Progenitor cell of endocrine pancreas (in vitro differentiated cells): ENCODE results near the gene KNDC1. TPM values are rescaled to one million over a fixed set of nuclear protein-coding genes. Genes with fewer than 3 reads are reported as not detected.

Experiments used
- DNase-seq: peaks from one replicate; pipeline ENCODE4 v3.0.0; 2021; ENCODE audit warnings: low spot score; ENCODE audit not compliant: unreplicated experiment
- H3K27ac Mint-ChIP-seq: 2 replicates; pipeline ENCODE4 v1.8.0; 2021; ENCODE audit warnings: mild to moderate bottlenecking, moderate library complexity, mixed read lengths
- H3K27me3 Mint-ChIP-seq: 2 replicates; pipeline ENCODE4 v1.8.0; 2021; ENCODE audit warnings: mixed read lengths
- H3K36me3 Mint-ChIP-seq: 2 replicates; pipeline ENCODE4 v1.8.0; 2022; ENCODE audit warnings: mixed read lengths; ENCODE audit not compliant: insufficient read depth
- H3K4me1 Mint-ChIP-seq: 2 replicates; pipeline ENCODE4 v1.8.0; 2021; ENCODE audit warnings: low read depth, mixed read lengths
- H3K4me3 Mint-ChIP-seq: 2 replicates; pipeline ENCODE4 v1.8.0; 2021; ENCODE audit warnings: low read depth, mild to moderate bottlenecking, moderate library complexity, mixed read lengths
- H3K9me3 Mint-ChIP-seq: 2 replicates; pipeline ENCODE4 v1.8.0; 2021; ENCODE audit warnings: low read depth, mixed read lengths
- total RNA-seq: library from RNA; stranded (reverse); gene quantifications from 2 replicates; pipeline ENCODE4 v1.2.1, GENCODE V29; 2021
- TF ChIP-seq, protein P1 (sequence below): fragments of 200-600 bp; sonication (generic); IDR thresholded peaks from one replicate; pipeline ENCODE4 v1.5.0; 2021; ENCODE audit warnings: antibody characterized with exemption, mild to moderate bottlenecking; ENCODE audit not compliant: unreplicated experiment

KNDC1 gene
- total RNA-seq, 1 donor from 2014 or later = 14.2 TPM

DNA sequence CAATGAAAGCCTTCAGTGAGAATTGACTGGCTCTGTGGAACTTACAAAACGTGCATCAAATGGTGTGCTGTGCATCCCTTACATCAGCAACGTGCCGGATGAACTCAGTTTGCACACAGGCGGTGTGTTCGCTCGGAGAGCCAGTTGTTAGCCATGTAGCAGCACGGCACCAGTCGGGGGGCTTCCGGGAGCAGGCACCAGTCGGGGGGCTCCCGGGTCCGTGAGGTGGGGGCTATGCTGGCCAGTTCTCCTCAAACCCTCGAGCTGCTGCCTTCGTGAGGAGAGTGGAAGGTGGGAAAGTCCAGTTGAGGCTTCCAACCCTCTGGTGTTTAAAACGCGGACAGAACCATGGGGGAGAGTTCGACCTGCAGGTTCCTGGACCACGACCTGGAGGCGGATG, 35.1 kb downstream of the KNDC1 start:
- DNase-seq = no peak
- H3K27ac Mint-ChIP-seq = no peak overlapping the region
- H3K9me3 Mint-ChIP-seq = peaks cover 18% of the 10 kb centered on the region
- no peak overlapping the region for H3K4me3 Mint-ChIP-seq
- peaks cover 2% of the 10 kb centered on the region for H3K36me3 Mint-ChIP-seq
- H3K27me3 Mint-ChIP-seq = peaks cover 20% of the 10 kb centered on the region
- TF ChIP-seq, protein P1, sequence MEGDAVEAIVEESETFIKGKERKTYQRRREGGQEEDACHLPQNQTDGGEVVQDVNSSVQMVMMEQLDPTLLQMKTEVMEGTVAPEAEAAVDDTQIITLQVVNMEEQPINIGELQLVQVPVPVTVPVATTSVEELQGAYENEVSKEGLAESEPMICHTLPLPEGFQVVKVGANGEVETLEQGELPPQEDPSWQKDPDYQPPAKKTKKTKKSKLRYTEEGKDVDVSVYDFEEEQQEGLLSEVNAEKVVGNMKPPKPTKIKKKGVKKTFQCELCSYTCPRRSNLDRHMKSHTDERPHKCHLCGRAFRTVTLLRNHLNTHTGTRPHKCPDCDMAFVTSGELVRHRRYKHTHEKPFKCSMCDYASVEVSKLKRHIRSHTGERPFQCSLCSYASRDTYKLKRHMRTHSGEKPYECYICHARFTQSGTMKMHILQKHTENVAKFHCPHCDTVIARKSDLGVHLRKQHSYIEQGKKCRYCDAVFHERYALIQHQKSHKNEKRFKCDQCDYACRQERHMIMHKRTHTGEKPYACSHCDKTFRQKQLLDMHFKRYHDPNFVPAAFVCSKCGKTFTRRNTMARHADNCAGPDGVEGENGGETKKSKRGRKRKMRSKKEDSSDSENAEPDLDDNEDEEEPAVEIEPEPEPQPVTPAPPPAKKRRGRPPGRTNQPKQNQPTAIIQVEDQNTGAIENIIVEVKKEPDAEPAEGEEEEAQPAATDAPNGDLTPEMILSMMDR = no peak
- no peaks in the 10 kb centered on the region for H3K4me1 Mint-ChIP-seq

- DNase-seq = no peak
- Mint-ChIP-seq H3K9me3 (peaks cover 18% of the 10 kb centered on the region), H3K27ac (no peak overlapping the region), H3K4me1 (no peaks in the 10 kb centered on the region), H3K27me3 (peaks cover 20% of the 10 kb centered on the region), H3K4me3 (no peak overlapping the region), H3K36me3 (peaks cover 2% of the 10 kb centered on the region)
- TF ChIP-seq, protein P1 = no peak
These were observed 35.6 kb downstream of the KNDC1 start for GRCh38 chr10:133195611-133196010.

DNA sequence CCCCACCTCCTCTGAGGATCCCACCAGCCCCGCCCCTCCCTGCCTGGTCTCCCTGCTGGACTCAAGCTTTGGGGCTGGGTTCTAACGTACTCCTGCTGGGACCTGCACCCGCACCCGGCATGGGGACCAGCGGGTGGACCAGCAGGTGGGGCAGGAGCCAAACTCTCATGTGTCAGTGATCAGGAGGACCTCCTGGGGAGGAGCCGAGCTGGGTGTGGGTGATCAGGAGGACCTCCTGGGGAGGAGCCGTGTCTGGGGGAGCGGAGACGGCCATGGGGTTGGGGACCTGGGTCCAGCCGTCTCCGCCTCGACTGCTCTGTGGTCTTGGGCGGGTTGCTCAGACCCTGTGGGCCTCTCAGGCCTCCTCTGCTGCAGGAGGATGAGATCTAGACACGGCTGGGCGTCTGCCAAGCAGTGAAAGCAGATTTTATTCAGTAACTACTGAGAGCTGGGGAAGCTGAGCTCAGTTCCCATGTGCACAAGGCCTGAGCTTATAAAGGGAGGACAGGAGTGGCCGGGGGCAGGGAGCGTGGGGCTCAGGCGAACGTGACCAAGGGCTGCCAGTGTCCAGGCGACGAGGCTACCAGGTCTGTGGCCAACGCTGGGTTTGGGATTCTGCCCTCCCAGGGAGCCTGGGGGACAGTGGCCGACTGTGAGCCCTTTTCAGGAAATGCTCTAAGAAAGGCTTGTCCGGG, 36.3 kb downstream of the KNDC1 start:
- Mint-ChIP-seq H3K4me1 (no peaks in the 10 kb centered on the region), H3K27me3 (peaks cover 20% of the 10 kb centered on the region), H3K4me3 (no peak overlapping the region), H3K9me3 (peaks cover 18% of the 10 kb centered on the region), H3K27ac (no peak overlapping the region), H3K36me3 (peaks cover 2% of the 10 kb centered on the region)
- TF ChIP-seq, protein P1 = no peak
- DNase-seq = no peak

GRCh38 chr10:133196936-133197758, 37.1 kb downstream of the KNDC1 start:
- Mint-ChIP-seq H3K4me3 (no peak overlapping the region), H3K36me3 (no peaks in the 10 kb centered on the region), H3K9me3 (peaks cover 15% of the 10 kb centered on the region), H3K4me1 (no peaks in the 10 kb centered on the region), H3K27me3 (peaks cover 18% of the 10 kb centered on the region), H3K27ac (no peak overlapping the region)
- DNase-seq = no peak
- TF ChIP-seq, protein P1 = no peak

DNA sequence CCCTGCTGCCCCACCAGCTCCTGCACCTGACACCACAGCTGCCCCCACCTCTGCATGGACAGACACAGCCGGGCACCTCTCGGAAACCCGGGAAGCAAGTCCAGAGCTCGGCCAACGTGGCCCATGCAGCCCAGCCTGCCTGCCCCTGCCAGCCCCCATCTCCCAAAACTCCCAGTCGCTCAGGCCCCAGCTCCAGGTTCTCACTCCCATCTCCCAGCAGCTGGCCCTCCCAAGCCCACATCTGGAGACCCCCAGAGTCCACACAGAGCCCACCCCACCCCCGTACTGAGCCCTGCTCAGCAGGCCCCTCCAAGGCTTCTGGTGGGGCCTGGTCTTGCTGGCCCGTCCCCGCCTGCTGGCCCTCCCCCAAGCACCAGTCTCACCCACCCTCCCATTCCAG, 37.8 kb downstream of the KNDC1 start:
- Mint-ChIP-seq H3K4me1 (no peaks in the 10 kb centered on the region), H3K27me3 (peaks cover 16% of the 10 kb centered on the region), H3K4me3 (no peak overlapping the region), H3K9me3 (peaks cover 9% of the 10 kb centered on the region), H3K27ac (no peak overlapping the region), H3K36me3 (no peaks in the 10 kb centered on the region)
- DNase-seq = no peak
- TF ChIP-seq, protein P1 = no peak
